Measurements from ENCODE around the gene PGP.

GRCh38 chr16:2195322-2196161 is 19.1 kb downstream of the PGP start:
- no peak for TF ChIP-seq CTCF (IDR thresholded peaks at IDR 0.05; ENCODE audit: low read depth, low read length, missing input control)
- TF ChIP-seq JUND (IDR thresholded peaks at IDR 0.05) = no peak
- TF ChIP-seq REST (IDR thresholded peaks at IDR 0.05) = no peak
- TF ChIP-seq ATF3 (IDR thresholded peaks at IDR 0.05) = no peak
- no peak for TF ChIP-seq RXRA (IDR thresholded peaks at IDR 0.05)
- TF ChIP-seq ZBTB33 (IDR thresholded peaks at IDR 0.05) = no peak
- no peak for TF ChIP-seq RAD21 (IDR thresholded peaks at IDR 0.05)
